Middle frontal gyrus (tissue), 1 donor: ENCODE data around the gene ZG16.
A peak's percentile ranks its signal among the peaks of the same experiment; 100 is the strongest.
"Not testable (repeated sequence)": the region's sequence is repeated elsewhere in the genome, so short reads cannot be mapped to it uniquely, and the experiment has no call there.

Source experiments
- DNase-seq: peaks from one replicate; pipeline ENCODE4 v3.0.0-alpha.2; 2015; ENCODE audit warnings: low spot score; ENCODE audit errors: extremely low spot score

Gene ZG16, protein sequence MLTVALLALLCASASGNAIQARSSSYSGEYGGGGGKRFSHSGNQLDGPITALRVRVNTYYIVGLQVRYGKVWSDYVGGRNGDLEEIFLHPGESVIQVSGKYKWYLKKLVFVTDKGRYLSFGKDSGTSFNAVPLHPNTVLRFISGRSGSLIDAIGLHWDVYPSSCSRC

DNA sequence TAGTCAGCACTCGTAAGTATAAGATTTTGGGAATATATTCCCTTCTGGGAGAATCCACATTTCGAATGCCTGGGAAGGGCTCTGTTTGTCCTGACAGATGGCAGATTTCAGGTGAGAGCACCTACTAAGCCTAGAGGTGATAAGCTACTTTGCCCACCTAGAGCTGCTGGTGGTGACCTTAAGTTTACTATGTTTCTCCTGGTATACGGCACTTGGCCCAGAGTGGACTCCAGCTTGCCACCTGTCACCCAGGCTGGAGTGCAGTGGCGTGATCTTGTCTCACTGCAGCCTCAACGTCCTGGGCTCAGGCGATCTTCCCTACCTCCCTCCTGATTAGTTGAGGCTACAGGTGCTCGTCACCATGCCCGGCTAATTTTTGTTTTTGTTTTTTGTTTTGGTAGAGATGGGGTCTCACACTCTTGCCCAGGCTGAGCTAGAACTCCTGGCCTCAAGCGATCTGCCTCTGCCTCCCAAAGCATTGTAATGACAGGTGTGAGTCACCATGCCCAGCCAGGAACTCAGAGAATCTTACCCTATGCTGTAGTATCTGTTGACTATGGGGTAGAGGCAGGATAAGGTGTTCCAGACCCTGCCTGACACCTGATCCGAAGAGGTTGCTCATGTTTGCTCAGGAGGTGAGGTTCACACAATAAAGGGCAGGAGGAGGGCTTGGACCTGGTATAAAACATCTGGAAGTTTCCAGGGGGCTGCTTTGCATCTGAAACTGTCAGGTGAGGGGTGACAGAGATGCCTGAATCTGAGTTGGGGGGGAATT lies at the start of gene ZG16:
TSS of gene ZG16 (plus strand) at position 681 of the 775 bp plus-strand sequence. CDS start 1,011 bp downstream, outside the sequence.
- DNase-seq = no peak

DNA sequence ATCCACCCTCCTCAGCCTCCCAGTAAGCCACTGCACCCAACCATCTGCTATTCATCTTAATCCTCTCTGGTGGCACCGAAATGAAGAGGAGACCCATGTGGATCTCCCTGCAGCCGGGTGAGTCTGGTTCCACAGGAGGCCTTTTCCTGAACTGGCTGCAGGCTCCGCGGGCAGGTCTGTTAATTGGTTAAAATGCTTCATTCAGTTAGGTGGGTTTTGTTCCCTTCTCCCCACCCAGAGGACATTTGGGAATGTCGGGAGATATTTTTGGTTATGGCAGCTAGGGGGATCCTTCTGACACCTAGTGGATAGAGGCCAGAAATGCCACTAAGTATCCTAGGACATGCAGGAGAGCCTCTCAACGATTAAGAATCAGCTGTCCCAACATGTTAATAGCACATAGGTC lies 48.9 kb upstream of the ZG16 start:
- peak; percentile 10 for DNase-seq

DNA sequence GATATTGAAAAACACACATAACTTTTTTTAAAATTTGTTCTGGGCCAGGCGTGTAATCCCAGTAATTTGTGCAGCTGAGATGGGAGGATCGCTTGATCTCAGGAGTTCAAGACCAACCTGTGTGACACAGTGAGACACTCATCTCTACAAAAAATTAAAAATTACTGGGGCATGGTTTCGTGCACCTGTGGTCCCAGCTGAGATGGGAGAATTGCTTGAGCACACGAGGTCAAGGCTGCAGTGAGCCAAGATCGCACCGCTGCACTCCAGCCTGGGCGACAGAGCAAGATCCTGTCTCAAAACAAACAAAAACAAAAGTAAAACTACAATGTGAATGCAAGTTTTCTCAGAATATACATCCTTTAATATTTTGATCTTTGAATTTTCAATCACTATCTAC lies 47.4 kb upstream of the ZG16 start:
- no peak for DNase-seq

DNA sequence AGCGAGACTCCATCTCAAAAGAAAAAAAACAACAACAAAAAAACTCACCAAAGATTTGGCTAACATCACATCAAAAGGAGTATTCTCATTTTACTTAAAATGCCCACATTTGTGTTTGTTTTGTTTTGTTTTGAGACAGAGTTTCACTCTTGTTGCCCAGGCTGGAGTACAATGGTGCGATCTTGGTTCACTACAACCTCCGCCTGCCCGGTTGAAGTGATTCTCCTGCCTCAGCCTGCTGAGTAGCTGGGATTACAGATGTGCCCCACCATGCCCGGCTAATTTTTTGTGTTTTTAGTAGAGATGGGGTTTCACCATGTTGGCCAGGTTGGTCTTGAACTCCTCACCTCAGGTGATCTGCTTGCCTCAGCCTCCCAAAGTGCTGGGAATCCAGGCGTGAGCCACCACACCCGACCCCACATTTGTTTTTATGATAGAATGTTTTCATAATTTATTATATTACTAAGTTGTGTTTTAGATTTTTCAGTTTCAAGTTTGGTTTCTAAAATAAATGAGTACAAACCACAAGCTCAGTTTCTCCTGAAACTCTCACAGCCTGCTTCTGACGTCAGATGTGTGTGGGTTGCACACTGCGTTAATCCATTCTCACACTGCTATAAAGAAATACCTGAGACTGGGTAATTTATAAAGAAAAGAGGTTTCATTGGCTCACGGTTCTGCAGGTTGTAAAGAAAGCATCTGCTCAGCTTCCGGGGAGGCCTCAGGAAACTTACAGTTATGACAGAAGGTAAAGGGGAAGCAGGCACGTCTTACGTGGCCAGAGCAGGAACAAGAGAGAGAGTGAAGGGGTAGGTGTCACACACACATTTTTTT lies 46.1 kb upstream of the ZG16 start:
- not testable (repeated sequence) for DNase-seq

DNA sequence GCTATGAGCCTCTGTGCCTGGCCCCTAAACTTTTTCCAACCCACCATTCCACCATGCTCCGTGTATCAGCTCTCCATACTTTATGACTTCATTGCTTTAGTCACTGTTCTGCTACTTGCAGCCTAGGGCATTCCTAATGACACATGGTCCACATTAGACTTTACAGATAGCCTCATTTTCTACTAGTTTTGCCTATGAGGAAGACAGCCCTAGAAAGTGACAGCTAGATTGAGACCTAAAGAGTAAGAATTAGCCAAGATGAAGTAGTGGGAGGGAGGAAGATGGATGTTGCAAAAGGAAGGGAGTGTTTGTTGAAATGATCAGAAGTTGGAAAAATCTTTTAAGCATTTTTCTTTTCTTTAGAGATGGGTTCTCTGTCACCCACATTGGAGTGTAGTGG lies 43.3 kb upstream of the ZG16 start:
- DNase-seq = no peak

DNA sequence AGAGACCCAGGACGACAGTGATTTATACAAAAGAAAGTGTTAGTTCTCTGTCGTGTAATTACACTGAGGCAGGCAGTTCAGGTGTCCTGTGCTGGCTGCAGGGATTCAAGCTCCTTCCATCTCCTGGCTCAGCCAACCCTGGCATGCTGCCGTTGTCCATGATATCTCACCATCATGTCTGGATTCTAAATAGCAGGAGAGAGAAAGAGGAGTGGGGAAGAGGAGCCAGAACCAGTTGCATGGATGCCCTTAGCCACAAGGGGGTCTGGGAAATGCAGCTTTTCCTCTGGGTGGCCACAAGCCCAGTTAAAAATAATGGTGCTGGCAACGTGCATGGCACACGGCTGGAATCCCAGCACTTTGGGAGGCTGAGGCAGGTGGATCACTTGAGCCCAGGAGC lies 41.9 kb upstream of the ZG16 start:
- no peak for DNase-seq

DNA sequence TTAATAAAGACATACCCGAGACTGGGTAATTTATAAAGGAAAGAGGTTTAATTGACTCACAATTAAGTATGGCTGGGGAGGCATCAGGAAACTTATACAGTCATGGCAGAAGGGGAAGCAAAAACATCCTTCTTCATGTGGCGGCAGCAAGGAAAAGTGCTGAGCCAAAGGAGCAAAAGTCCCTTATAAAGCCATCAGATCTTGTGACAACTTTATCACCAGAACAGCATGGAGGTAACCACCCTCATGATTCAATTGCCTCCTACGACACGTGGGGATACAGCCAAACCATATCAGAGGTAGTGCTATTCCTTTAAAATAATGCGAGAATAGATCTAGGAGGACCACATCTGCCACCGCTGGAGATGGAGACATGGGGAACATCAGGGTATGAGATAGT lies 41.3 kb upstream of the ZG16 start:
- no peak for DNase-seq

DNA sequence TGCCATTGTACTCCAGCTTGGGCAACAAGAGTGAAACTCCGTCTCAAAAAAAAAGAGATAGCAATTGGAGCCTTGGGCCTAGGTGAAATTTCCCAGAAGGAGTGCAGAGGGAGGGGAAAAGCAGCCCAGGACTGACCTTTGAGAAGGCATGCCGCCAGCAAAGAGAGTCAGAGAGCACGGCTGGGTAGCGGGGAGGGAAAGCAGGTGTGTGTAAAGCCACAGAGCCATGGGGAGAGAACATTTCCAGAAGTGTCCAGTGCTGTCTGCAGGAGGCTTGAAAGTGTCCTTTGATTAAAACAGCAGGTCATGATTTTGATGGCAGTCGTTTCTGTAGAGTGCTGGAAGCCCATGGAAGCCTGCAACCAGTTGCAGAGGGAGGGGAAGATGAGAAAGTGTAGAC lies 40.3 kb upstream of the ZG16 start:
- no peak for DNase-seq

DNA sequence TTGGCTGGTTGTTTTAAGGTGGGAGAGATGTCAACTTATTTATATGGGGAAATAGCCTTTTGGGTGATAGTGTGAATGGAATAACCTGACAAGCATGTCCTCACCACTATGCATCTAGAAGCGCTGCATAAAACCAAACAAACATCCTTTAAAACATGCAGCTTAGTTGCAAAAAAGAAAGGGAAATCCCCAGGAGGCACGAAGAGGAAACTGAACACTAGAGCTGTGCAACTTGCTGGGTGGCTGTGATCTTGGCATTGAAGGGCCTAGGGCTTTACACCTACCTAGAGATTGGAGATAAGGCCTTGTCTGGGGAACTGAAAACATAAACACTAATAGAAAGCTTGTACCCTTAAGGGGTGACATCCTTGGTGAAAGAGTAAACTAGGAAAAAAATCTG lies 39.5 kb upstream of the ZG16 start:
- no peak for DNase-seq

DNA sequence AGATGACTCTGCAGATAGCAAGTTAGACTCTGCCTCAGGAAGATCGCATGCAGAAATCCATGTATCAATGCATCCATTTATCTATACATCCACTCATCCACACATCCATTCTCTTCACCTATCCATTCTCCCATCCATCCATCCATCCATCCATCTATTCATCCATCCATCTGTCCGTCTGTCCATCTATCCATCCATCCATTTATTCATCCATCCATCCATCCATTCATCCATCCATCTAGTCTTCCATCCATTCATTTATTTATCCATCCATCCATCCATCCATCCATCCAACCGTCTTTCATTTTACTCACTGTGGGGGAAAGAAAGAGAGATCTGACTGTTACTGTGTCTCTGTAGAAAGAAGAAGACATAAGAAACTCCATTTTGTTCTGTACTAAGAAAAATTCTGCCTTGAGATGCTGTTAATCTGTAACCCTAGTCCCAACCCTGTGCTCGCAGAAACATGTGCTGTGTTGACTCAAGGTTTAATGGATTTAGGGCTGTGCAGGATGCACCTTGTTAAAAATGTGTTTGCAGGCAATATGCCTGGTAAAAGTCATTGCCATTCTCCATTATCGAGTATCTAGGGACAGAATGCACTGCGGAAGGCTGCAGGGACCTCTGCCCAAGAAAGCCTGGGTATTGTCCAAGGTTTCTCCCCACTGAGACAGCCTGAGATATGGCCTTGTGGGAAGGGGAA lies 38.0 kb upstream of the ZG16 start:
- not testable (repeated sequence) for DNase-seq

DNA sequence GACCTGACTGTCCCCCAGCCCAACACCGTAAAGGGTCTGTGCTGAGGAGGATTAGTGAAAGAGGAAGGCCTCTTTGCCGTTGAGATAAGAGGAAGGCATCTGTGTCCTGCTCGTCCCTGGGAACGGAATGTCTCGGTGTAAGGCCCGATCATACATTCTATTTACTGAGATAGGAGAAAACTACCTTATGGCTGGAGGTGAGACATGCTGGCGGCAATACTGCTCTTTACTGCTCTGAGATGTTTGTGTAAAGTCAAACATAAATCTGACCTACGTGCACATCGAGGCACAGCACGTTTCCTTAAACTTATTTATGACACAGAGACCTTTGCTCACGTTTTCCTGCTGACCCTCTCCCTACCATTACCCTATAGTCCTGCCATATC lies 37.4 kb upstream of the ZG16 start:
- DNase-seq = not testable (repeated sequence)

DNA sequence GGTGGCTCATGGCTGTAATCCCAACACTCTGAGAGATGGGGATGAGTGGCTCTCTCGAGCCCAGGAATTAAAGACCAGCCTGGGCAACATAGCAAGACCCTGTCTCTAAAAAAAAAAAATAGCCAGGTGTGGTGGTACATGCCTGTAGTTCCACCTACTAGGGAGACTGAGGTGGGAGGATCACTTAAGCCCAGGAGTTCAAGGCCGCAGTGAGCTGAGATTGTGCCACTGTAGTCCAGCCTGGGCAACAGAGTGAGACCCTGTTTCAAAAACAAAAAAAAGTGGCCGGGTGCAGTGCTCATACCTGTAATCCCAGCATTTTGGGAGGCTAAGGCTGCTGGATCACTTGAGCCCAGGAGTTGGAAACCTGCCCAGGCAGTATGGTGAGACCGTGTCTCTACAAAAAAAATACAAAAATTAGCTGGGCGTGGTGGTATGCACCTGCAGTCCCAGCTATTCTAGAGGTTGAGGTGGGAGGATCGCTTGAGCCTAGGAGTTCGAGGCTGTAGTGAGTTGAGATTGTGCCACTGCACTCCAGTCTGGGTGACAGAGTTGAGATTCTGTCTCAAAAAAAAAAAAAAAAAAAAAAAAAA lies 35.3 kb upstream of the ZG16 start:
- DNase-seq = no peak

DNA sequence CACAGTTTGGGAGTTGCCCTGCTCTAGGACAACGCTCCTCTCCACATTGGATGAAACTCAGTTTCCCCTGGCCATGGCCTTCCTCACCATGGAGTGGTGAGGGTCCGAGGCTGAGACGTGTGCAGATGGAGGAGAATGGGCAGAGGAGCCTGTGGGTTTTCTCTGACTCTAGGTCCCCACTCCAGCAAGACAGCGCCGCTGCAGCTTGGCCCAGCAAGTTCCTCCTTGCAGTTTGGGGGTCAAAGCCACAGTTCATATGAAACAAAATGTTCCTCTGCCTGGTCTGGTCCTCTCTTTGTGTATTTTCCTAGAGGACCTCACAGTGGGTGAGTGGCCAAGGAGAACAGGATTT lies 34.6 kb upstream of the ZG16 start:
- no peak for DNase-seq

DNA sequence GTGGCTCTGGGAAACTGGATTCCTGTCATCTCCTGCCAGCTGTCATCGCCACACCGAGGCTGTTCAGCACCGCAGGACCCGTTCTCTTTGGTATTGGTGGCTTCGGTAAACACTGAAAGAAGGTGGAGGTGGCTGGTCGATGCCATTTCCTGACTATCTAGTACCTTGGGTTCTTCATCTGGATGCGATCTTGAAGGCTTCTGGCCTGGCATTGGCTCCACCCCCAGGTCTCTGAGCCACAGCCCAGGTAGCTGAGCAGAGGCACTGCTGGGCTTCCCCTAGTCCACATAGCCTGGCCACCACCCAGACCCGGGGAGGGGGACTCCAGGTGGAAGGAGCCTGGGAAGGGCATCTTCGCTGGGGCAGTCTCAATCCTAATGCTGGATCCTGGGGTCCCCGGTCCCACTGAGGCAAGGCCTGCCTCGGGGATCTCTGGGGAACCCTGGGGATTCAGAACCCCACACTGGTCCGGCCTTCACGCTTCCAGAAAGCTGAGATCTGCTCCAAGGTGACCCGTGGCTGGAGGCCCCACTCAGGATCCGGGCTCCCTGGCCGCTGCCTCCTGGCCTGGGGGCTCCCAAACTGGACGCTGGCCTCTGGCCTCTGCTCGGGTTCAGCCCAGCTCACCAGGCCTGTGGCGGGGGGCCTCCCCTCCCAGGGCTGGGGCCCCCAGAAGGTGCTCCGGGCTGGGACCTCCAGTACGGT lies 34.1 kb upstream of the ZG16 start:
- no peak for DNase-seq

DNA sequence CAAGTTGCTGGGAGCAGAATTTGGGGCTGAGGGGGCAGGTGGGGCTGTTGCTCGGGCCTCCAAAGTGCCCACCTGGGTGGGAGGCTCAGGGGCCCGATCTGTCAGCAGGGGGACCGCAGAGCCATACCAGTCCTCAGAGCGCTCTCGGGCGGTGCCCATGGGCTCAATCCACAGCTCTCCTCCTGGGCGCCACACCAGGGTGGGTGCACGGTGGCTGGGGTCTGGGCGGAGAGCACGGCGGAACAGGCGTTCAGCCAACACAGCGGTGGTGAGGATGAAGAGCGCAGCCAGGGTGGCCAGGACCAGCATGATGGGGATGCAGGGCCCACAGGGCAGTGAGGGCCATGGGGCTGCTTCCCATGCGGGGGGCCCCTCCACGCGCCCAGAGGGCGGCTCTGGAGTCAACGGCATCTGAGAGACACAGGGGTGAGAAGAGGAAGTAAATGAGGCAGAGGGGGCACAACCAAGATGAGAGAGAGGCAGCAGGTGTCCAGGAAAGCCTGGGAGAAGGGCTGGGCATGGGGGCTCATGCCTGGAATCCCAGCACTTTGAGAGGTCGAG lies 33.4 kb upstream of the ZG16 start:
- no peak for DNase-seq

DNA sequence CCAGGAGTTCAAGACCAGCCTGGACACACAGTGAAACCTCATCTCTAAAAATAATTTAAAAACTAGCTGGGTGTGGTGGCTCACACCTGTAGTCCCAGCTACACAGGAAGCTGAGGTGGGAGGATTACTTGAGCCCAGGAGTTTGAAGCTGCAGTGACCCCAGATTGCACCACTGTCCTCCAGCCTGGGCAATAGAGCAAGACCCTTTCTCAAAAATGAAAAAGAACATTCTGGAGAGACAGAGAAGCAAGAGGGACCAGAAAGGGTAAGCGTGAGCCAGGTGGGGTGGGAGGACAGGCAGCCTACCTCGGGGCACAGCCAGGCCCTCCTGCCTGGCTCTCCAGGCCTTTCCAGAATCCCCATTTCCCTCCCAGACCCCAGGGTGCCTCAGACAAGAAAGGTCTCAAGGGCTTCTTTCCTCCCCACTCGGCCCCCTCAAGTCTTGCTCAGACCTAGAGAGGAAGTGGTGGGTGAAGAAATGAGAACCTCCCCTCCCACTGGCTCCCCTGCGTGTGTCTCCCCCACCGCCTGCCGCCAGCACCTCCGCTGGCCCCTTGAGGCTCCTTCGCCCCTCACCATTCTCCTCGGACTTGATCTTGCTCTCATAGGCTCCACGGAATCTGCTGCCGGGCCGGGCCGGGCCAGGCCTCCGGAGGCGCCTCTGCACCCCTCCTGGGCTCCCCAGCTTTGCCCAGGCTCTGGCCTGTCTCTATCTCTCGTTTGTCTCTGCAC lies 32.8 kb upstream of the ZG16 start:
- no peak for DNase-seq

DNA sequence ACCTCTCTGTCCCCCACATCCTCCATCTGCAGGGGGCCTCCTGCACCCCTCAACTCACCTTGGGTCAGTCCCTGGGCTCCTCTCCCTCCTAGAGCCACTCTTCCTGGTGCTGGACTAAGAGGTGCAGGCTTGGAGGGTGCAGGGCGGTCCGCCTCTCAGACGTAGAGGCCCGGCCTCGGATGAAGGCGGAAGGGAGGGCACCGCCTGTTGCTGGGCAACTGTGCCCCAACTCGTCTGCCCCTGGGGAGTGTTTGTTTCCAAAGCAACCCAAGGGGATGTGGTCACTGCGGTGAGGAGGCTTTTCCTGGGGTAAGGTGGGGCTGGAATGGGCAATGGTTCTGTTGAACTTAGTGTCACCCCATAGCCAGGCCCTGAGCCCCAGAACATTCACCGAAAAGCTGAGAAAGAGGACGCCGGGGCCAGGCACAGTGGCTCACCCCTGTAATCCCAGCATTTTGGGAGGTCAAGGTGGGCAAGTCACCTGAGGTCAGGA lies 32.2 kb upstream of the ZG16 start, which contains the start of gene C16orf54:
TSS of gene C16orf54 (minus strand) at position 138 of the 493 bp plus-strand sequence. CDS start 1,039 bp downstream, outside the sequence.
- DNase-seq = no peak

DNA sequence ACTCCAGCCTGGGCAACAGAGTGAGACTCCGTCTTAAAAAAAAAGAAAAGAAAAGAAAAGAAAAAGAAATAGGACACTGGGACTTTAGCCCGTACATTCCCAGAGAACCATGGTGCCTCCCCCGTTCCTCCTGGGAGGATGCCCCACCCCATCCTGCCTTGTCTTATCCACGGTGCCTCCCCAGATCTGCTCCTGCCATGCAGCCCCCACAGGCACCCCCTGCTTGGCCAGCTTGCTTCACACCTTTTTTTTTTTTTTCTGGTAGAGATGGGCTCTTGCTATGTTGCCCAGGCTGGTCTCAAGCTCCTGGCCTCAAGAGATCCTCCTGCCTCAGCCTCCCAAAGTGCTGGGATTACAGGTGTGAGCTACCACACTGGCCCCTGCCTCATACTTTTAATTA lies 31.5 kb upstream of the ZG16 start:
- not testable (repeated sequence) for DNase-seq
